Measurements from ENCODE around the gene PHF20.
"Not testable (repeated sequence)": the region's sequence is repeated elsewhere in the genome, so short reads cannot be mapped to it uniquely, and the experiment has no call there.

The PHF20 gene

DNA sequence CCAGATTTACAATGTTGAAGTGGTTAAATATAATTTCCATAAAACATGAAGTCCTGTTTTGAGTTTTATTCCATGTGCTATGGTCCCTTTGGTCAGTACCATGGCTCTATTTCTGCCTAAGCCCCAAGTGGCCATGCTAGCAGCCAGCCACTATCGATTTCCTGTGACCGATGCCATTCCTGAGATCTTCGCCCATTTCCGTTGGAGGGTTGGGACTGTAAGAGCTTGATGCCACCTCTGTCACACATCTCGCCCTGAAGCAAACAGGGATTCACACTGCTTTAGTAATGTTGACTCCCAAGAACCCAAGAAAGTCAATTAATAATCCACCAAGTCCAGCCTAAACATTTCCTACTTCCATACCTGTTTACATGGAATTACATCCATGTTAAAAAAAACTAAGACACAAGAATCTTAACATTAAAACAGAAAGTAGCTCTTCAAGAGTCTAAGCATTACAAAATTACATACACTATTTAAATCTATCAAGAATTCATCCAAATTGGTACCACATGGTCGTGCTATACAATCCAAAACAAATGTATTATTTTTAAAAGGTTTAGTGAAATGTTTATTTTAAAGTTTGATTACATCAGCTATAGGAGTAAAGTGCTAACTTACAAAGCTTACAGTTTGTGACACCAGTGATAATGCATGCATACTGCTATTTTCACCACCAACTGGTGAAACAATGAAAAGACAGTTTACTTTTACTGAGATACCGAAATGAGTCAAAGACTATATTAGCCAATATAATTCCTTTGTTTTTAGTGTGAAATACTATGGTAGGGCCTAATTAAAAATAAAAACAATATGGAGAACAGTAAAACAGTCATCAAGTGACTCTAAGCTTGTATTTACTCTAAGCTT, 32.3 kb upstream of the PHF20 start:
- DNase-seq (ENCODE audit: low read depth) = no peak

DNA sequence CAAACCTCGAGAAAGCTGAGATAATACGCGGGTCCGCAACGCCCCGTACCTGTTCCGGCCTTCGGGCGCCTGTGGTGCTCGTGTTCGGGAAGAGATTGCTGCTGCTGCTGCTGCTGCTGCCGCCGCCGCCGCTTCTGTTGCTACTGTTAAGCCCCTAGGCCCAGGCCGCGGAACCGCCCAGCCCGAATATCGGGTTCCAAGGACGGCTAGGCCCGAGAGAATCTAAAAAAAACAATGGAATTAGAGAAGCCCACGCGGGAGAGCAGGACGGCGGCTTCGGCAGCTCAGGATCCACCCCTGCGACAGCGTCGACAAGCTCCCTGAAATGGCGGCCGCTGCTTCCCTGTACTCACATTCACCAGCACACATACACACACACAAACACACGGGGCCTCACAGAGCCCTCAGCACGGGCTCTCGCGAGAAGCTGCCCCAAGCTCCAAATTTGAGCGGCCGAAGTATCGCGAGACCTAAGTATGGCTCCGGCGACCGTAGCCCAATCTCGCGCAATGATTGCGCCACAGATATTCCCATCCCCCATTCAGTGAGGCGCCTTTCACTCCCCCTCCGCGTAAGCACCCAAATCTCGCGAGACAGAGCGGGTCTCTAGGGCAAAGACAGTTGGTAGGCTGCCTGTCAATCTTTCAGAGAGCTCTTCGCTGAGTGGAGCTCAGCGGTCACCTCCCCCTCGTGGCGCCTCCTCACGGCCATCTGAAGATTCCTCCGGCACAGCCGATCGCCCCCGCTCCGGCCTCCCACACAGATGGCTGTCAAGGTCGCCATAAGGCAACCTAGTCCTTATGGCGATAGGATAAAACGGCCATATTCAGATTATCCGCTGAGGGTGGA, 29.7 kb upstream of the PHF20 start, which contains the start of gene RBM39:
TSS of gene RBM39 (minus strand) at position 369 of the 849 bp plus-strand sequence. CDS start 1,386 bp downstream, outside the sequence.
- peak; percentile 100 for DNase-seq (ENCODE audit: low read depth)

DNA sequence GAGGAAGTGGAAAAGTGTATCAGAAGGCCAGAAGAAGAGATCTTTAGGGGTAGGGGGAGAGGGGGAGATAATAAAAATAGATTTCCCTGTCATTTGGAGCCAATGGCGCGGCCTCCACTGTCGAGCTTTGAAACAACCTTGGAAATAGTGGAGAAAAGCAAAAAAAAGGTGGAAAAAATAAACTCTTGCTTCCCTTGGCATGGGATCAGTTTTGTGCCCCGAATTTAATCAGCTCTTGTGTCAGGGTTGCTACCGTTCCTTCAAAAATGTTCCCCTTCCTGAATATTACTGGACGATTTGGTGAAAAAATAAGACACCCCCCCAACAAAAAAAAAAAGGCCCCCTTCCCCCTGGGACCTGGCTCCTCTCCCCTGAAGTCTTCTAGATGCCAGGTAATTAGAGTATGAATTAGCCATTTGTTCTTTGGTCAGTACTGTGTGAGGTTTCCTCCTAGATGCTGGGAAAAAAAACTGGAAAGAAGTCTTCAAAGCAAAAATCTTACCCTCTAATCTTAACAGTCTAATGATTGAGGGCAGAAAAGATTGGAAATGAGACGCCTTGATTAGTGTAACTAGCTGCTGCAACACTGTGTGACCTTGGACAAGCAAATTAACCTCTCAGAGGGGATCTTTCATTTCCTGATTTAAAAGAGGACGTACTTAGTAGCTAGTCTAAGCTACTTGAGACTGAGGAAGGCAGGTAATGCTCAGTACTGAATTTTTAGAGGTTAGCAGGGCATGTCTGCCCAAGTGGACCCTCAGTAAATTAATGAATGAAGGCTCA, 28.9 kb upstream of the PHF20 start:
- DNase-seq (ENCODE audit: low read depth) = no peak

GRCh38 chr20:35743693-35744491, 27.9 kb upstream of the PHF20 start:
- DNase-seq (ENCODE audit: low read depth) = no peak

GRCh38 chr20:35744492-35744841, 27.3 kb upstream of the PHF20 start:
- not testable (repeated sequence) for DNase-seq (ENCODE audit: low read depth)

- no peak for DNase-seq (ENCODE audit: low read depth)
Observed at GRCh38 chr20:35750611-35751010, 21.2 kb upstream of the PHF20 start.

DNA sequence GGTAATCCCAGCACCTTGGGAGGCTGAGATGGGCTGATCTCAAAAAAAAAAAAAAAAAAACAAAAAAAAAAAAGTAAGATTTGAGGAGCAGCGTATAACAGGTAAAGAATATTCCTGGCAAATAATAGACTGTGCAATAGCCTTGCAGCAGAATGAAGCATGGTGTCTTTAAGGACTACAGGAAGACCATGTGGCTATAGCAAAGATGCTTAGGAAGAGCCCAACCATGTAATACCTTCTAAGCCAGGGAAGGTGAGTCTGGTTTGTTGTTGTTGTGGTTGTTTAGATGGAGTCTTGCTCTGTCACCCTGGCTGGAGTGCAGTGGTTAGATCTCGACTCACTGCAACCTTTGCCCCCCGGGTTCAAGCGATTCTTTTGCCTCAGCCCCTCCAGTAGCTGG, 15.4 kb upstream of the PHF20 start:
- DNase-seq (ENCODE audit: low read depth) = no peak

- DNase-seq (ENCODE audit: low read depth) = no peak
Observed at GRCh38 chr20:35757098-35757705, 14.6 kb upstream of the PHF20 start.

DNA sequence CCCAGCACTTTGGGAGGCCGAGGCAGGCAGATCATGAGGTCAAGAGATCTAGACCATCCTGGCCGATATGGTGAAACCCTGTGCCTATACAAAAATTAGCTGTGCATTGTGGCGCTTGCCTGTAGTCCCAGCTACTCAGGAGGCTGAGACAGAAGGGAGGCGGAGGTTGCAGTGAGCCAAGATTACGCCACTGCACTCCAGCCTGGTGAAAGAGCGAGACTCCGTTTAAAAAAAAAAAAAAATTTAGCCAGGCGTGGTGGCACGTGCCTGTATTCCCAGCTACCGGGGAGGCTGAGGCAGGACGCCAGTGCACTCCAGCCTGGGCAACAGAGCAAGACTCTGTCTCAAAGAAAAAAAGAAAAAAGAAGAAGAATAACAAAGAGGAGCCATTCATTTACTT, 10.3 kb upstream of the PHF20 start:
- DNase-seq (ENCODE audit: low read depth) = not testable (repeated sequence)

DNA sequence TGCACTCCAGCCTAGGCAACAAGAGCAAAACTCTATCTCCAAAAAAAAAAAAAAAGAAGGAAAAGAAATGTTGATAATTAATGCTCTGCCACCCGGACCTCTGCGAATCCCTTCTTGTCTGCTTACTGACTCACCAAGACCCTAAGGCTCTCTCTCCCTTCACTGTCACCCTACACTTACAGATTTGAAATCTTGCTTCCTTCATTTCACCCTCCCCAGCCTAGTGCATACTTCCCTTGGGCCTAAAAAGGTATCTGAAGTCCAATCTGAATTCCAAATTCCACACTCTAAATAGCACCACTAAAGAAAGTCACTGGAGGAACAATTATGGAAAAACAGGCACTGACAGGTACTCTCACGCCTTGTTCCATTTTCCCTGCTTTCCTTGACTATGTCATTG, 9.4 kb upstream of the PHF20 start:
- no peak for DNase-seq (ENCODE audit: low read depth)

DNA sequence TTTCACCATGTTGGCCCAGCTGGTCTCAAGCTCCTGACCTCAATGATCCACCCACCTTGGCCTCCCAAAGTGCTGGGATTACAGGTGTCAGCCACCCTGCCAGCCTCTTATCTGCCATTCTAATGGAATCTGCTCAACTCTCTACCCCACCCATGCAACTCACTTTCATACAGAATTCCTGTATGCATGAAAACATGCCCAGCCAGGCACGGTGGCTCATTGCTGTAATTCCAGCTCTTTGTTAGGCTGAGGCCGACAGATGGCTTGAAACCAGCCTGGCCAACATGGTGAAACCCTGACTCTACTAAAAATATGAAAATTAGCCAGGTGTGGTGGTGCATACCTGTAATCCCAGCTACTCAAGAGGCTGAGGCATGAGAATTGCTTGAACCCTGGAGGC, 6.9 kb upstream of the PHF20 start:
- DNase-seq (ENCODE audit: low read depth) = not testable (repeated sequence)

GRCh38 chr20:35766843-35767242, 5.0 kb upstream of the PHF20 start:
- no peak for DNase-seq (ENCODE audit: low read depth)

DNA sequence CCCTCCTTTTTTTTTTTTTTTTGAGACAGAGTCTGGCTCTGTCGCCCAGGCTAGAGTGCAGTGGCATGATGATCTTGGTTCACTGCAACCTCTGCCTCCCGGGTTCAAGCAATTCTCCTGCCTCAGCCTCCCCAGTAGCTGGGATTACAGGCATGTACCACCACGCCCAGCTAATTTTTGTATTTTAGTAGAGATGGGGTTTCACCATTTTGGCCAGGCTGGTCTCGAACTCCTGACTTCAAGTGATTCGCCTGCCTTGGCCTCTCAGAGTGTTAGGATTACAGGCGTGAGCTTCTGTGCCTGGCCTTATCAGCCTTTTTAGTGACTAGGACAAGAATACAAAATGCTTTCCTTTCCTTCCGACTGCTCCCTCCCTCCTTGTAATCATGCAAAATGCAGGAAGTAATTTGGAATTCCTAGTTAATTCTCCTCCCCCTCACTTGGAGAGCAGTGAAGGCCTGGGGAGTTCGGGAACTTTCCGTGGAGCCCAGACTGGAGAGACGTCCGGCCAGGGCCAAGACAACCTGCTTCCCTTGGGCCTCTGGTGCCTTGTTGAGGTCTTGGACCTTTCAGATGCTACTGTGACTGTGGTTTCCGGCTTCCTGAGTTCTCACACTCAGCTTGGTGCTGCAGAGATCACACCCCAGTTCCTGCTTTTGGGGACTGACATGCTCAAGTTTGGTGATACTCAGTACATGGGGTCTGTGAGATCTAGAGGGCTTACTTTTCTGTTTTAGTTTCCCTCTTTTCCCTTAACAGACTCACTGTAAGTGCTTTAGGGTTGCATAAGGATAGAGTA, 3.9 kb upstream of the PHF20 start:
- DNase-seq (ENCODE audit: low read depth) = peak; percentile 55

DNA sequence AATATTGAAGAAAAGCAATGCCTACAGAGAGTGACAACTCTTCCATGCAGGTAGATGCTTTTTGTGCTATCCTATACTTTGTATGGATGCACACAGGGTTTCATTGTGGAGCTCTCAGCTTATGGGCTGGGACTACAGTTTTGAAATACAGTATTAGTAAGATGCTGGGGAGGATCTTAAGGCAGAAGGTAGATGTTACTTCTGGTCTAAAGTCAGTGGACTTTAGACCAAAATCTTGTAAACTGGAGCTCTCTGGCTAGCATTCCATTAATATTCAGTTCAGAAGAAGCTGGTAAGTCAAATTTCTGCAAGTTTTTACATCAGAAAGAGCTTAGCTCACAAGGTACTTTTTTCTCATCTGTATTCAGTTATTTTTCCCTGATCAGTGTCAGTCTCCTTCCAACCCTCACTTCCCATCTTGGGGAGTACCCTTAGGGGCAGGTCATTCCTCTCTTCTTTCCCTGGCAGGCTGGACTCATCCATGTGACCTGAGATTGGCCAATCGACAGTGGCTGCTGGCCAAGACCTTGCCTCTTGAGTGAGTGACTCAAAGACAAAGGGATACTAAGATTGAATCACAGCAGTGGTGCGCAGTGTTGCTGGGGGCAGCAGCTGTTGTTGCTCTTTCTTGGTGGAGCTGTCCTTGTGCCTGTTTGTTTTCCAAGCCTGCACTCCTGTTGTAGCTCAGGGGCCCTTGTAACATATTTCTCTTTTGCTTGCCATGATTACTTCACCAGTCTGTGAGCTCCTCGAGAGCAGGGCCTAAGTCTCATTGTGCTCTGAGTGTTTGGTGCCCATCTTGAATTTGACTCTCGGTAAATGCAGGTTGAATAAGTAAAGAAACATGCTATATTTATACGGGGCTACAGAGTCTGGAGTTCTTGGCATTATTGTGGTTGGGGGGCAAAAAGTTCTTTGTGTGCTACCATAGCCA, 2.8 kb upstream of the PHF20 start:
- no peak for DNase-seq (ENCODE audit: low read depth)

- DNase-seq (ENCODE audit: low read depth) = no peak
Observed at GRCh38 chr20:35771367-35771688, 487 bp upstream of the PHF20 start.

- no peak for DNase-seq (ENCODE audit: low read depth)
Observed at GRCh38 chr20:35772563-35773058, 796 bp downstream of the PHF20 start.

DNA sequence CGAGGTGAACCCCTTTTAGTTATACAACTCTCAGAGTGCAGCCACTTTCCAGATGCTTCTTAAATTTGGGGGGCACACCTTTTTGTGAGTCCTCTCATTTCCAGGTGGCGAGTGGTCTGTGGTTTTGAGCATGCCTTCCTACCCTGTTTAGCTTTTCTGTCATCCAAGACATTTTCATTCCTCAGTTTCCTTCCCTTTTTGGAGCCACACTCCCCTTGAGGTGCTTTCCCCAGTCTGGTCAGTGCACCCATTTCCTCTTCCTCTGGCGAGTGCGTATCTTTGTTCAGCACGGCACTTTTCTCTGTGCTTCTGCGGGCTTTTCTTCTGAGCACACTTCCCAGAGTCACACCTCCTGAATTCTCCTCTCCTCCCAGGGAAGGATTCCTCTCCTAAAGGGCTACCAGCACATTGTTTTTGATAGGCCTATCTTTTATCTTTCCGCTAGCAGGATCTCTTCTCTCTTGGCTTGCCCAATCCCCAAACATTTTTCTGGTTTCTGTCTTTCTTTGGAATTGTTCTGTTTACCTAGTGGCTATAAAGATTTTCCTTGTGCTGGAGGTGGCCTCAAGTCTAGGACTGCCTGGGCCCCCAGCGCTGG, 1.4 kb downstream of the PHF20 start:
- DNase-seq (ENCODE audit: low read depth) = no peak

- no peak for DNase-seq (ENCODE audit: low read depth)
Observed at GRCh38 chr20:35774391-35774790, 2.6 kb downstream of the PHF20 start.

All from T follicular helper cell (primary cell).